Vagina (tissue), 2 donors: Measurements from ENCODE around the gene VWA3B.

Source experiments
- POLR2A ChIP-seq, 2 donors: fragments of 450-650 bp; IDR thresholded peaks; one replicate each; pipeline ENCODE4 v1.6.1; 2017; ENCODE audit warnings: antibody characterized with exemption in 2 of 2, mild to moderate bottlenecking in 2 of 2, moderate library complexity in 2 of 2
- TF ChIP-seq, protein P1 (sequence below), 3 experiments: fragments of 450-650 bp in 2 of 3; fragments of 200-600 bp in 1 of 3; sonication (generic) in 1 of 3; IDR thresholded peaks; one replicate each; pipeline ENCODE4 v1.5.1; 2017 to 2019; ENCODE audit warnings: antibody characterized with exemption in 3 of 3, mild to moderate bottlenecking in 2 of 3, moderate library complexity in 2 of 3

DNA sequence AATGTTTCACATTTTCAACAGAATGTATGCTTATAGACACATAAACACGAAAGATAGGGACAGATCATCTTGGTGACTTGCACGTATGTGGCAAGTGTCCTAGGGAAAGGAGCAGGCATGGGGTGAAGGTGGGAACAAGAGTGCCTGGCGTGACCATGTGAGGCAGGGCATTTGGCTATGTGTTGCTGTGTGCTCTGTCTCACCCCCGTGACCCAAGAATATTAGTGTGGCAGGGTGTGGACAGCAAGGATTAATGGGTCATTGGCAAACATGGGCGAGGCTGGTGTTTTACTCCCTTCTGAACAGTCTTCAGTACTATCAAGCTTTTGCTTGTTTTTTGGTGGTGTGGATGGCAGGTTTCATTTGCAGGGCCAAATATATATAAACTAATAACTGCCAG, 1.3 kb upstream of the VWA3B start:
- TF ChIP-seq, protein P1, sequence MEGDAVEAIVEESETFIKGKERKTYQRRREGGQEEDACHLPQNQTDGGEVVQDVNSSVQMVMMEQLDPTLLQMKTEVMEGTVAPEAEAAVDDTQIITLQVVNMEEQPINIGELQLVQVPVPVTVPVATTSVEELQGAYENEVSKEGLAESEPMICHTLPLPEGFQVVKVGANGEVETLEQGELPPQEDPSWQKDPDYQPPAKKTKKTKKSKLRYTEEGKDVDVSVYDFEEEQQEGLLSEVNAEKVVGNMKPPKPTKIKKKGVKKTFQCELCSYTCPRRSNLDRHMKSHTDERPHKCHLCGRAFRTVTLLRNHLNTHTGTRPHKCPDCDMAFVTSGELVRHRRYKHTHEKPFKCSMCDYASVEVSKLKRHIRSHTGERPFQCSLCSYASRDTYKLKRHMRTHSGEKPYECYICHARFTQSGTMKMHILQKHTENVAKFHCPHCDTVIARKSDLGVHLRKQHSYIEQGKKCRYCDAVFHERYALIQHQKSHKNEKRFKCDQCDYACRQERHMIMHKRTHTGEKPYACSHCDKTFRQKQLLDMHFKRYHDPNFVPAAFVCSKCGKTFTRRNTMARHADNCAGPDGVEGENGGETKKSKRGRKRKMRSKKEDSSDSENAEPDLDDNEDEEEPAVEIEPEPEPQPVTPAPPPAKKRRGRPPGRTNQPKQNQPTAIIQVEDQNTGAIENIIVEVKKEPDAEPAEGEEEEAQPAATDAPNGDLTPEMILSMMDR (IDR thresholded peaks at IDR 0.05): no peak
- TF ChIP-seq POLR2A (IDR thresholded peaks at IDR 0.05): no peak
